Head of caudate nucleus (tissue), 42 donors: ENCODE measurements around the gene CYP27C1.
A peak's percentile ranks its signal among the peaks of the same experiment; 100 is the strongest.
"Not testable (repeated sequence)": the region's sequence is repeated elsewhere in the genome, so short reads cannot be mapped to it uniquely, and the experiment has no call there.

Experiments
- DNase-seq, 42 donors: peaks; one replicate each; pipeline versions ENCODE4 v3.0.0 to v3.0.0-alpha.2; 2020 to 2021; ENCODE audit warnings: mixed read lengths in 7 of 42
- intact Hi-C: fragments of 100-400 bp; cut with DNase I; formaldehyde crosslinking; loops from one replicate; pipeline ENCODE4 v1.15.0; 2022

The CYP27C1 gene, protein sequence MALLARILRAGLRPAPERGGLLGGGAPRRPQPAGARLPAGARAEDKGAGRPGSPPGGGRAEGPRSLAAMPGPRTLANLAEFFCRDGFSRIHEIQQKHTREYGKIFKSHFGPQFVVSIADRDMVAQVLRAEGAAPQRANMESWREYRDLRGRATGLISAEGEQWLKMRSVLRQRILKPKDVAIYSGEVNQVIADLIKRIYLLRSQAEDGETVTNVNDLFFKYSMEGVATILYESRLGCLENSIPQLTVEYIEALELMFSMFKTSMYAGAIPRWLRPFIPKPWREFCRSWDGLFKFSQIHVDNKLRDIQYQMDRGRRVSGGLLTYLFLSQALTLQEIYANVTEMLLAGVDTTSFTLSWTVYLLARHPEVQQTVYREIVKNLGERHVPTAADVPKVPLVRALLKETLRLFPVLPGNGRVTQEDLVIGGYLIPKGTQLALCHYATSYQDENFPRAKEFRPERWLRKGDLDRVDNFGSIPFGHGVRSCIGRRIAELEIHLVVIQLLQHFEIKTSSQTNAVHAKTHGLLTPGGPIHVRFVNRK

DNA sequence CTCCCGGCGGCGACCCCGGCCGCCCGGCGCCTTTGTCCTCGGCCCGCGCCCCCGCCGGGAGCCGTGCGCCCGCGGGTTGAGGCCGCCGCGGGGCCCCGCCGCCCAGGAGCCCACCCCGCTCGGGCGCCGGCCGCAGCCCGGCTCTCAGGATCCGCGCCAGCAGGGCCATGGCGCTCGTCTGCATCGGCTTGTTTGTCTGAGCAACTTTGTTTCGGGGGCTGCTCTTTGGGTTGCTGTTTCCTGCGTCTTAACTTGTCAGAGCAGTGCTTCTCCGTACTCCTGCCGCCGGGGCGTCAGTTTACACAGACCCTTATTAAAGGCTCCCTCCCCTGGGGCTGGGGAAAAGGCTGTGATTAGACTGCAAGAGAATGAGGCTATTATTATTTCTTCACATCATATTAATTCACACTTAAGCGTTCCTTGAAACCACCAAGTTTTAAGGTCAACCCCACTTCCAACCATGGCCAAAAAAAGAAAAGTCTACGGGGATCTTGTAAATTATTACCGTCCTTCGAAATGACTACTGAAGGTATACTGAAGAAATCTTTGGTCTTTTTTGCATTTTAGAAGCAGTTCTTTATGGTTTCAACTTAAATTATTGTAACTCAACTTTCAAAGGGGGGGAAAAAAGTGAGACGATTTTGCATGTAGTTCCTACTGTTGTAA lies at the start of gene CYP27C1:
CYP27C1 (minus strand) TSS at position 198 of the 666 bp plus-strand sequence; CDS start at position 169, 29 bp downstream.
- intact Hi-C loops = no loop called here
- peak in 4 of 42 donors; percentile 16 to 50 (median 22) for DNase-seq

DNA sequence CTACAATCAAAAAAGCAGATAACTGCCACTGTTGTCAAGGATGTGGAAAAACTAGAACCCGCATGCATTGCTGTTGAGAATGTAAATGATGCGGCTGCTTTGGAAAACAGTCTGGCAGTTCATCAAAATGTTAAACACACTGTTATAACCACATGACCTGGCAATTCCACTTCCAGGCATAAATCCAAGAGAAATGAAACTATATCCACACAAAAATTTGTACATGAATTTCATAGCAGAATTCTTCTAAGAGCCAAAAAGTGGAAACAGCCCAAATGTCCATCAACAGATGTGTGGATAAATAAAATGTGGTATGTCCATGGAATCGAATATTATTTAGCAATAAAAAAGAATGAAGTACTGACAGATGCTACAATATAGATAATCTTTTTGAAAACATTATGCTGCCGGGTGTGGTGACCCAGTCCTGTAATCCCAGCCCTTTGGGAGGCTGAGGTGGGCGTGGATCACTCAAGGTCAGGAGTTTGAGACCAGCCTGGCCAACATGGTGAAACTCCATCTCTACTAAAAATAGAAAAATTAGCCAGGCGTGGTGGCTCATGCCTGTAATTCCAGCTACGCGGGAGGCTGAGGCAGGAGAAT lies 41.8 kb upstream of the CYP27C1 start:
- intact Hi-C loops = no loop called here
- DNase-seq = no peak

DNA sequence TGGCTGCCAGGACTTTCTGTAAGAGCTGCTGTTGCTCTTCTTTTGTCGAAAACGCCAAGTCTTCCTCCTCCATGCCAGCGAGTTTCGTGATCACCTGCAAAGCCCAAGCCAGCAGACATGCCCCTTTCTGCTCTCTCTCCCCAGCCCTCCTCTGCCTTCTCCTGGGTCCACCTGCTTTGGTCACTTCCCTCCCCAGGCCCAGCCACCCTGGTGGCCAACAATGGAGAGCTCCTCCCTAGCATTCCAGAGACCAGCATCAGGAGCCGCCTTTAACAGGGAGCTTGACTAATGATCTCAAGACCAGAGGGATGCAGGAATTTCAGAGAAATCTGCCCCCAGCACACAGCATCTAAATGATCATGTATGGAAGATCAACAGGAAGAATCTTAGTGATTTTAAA lies 39.3 kb upstream of the CYP27C1 start:
- intact Hi-C loops = no loop called here
- DNase-seq = no peak

DNA sequence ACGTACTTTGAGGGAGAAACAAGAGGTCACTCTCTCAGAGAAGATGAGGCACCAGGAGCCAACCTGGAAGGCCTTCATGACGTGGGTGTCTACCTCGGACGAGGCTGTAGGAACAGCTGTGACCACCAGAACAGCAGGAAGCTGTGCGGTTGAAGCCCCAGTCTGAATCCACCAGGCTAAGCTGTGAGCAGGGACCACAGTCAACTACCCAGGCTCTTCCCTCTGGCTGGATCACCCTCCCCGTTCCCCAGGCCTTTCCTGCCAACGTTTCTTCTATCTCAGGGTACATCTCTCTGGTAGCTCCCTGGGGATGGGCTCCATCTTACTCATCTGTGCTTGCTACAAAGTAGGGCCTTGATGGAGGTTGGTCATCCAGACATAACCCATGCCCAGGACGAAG lies 36.8 kb upstream of the CYP27C1 start:
- intact Hi-C loops = no loop called here
- no peak for DNase-seq

DNA sequence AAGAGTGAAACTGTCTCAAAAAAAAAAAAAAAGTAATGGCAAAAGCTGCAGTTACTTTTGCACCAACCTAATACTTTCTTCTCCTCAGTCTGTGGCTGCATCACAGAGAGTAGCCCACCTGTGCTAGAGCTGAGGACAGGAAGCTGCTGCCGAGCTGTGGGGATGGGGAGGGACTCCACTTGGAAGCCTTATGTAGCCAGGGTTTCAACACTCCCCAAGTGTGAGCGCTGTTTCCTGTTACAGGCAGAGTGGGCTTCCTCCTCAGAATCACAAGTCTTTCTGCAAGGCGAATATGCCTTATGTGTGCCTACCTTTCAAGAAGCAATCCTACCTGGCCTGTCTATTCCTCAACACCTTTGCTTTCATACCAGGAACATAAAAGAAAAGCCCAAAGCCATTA lies 36.3 kb upstream of the CYP27C1 start:
- no peak for DNase-seq
- intact Hi-C loops = no loop called here

DNA sequence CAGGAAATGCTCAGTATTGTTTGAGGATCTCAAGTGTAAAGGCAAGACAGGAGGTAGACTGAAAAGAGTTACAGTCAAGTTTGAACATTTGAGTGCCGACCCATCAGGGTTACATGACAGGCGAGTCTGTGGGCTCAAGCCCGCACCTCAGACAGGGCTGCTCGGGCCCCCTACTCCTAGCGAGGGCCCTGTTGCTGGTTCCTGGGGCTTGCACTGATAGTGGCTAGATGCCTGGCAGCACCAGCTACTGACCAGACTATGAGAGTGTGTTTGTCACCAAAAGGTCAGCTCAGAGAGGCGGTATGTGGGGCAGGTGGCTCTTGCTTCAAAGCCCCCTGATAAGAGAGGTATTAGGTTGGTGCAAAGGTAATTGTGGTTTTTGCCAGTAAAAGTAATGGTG lies 35.6 kb upstream of the CYP27C1 start:
- intact Hi-C loops = no loop called here
- no peak for DNase-seq

DNA sequence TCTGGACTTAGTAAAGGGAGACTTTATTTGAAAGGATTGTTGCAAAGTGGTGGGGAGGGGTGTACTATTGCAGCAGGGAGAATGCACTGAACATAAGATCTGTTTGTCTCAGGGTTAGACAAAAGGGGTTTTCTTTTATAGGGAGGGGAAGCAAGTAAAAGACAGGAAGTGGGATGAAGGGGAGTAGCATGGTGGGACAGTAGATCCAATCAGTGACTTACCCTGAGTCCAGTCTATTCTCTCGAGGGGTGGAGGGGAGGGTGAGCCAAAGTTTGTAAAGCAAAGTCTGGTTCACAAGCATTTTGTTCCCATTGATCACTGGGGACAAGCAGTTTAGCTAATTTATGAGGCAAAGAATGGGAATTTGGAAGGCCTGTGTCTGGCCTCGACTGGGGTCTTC lies 35.0 kb upstream of the CYP27C1 start:
- intact Hi-C loops = no loop called here
- no peak for DNase-seq

DNA sequence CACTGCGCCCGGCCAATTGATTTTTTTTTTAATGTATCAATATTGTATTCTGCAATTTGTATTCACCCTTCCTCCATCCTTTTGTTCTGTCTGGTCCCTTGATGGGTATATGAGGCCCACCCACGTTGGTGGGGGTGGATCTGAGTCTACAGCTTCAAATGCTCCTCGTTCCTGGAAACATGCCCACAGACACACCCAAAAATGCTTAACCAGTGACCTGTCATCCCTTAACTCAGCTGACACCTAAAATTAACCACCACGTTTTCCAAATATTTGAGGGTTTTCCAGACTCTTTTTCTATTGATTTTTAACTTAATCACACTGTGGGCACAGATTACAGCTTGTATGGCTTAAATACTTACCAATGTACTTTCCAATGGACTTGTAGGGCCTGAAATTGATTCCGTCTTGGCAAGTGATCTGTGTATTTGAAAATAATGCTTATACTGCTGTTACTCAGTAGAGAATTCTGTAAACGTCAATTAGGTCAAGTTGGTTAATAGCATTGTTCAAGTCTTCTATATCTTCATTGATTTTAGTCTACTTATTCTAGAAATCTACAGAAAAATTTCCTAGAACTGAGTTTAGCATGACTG lies 34.4 kb upstream of the CYP27C1 start:
- DNase-seq = no peak
- intact Hi-C loops = no loop called here

DNA sequence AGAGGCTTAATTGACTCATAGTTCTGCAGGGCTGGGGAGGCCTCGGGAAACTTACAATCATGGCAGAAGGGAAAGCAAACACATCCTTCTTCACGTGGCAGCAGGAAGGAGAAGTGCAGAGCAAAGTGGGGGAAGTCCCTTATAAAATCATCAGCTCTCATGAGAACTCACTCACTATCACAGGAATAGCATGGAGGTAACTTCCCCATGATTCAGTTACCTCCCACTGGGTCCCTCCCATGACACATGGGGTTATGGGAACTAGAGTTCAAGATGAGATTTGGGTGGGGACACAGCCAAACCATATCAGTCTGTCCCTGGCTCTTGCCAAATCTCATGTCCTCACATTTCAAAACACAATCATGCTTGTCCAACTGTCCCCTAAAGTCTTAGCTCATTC lies 21.1 kb upstream of the CYP27C1 start:
- intact Hi-C loops, DNase-seq: not testable (repeated sequence)

DNA sequence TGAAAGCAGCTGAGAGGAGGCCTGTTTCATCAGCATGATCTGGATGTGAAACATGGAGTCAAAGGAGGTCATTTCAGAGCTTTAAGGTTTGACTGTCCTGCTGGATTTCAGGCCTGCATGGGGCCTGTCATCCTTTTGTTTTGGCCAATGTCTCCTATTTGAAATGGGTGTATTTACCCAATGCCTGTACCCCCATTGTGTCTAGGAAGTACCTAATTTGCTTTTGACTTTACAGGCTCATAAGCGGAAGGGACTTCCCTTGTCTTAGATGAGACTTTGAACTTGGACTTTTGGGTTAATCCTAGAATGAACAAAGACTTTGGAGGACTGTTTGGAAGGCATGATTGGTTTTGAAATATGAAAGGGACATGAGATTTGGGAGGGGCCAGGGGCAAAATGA lies 19.3 kb upstream of the CYP27C1 start:
- peak in 1 of 42 donors; percentile 4 for DNase-seq
- intact Hi-C loops = no loop called here

DNA sequence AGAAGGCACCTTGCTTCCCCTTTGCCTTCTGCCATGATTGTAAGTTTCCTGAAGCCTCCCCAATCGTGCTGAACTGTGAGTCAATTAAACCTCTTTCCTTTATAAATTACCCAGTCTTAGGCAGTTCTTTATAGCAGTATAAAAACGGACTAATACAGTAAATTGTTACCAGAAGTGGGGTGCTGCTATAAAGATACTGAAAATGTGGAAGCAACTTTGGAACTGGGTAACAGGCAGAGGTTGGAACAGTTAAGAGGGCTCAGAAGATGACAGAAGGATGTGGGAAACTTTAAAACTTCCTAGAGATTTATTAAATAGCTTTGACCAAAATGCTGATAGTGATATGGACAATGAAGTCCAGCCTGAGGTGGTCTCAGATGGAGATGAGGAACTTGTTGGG lies 17.7 kb upstream of the CYP27C1 start:
- intact Hi-C loops, DNase-seq: not testable (repeated sequence)

DNA sequence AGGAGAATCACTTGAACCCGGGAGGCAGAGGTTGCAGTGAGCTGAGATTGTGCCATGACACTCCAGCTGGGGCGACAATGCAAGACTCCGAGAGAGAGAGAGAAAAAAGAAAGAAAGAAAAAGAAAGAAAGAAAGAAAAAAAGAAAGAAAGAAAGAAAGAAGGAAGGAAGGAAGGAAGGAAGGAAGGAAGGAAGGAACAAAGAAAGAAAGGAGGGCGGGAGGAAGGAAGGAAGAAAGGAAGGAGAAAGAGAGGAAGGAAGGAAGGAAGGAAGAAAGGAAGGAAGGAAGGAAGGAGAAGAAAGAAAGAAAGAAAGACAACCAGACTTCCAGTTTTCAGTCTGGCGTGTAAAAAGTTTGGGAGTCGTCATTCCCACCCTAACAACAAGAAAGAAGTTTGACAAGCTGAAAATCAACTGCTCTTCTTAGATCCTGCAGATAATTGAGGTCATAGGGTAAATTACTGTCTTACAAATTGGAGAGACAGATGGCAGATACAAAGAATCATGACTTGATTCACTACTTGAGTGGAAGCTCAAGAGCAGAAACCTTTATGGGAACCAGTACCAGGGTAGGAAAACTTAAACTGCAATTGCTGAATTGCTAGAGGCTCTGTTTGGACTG lies 15.1 kb upstream of the CYP27C1 start:
- intact Hi-C loops = no loop called here
- no peak for DNase-seq

DNA sequence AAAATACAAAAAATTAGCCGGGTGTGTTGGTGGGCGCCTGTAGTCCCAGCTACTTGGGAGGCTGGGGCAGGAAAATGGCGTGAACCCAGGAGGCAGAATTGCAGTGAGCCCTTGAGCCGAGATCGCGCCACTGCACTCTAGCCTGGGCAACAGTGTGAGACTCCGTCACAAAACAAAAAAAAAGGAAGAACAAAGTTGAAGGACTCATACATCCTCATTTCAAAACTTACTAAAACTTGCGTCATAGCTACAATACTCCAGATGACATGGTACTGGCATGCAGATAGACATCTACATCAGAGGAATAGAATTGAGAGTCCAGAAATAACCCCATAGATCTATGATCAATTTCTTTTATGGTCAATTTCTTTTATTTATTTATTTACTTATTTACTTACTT lies 13.6 kb upstream of the CYP27C1 start:
- intact Hi-C loops = no loop called here
- no peak for DNase-seq

DNA sequence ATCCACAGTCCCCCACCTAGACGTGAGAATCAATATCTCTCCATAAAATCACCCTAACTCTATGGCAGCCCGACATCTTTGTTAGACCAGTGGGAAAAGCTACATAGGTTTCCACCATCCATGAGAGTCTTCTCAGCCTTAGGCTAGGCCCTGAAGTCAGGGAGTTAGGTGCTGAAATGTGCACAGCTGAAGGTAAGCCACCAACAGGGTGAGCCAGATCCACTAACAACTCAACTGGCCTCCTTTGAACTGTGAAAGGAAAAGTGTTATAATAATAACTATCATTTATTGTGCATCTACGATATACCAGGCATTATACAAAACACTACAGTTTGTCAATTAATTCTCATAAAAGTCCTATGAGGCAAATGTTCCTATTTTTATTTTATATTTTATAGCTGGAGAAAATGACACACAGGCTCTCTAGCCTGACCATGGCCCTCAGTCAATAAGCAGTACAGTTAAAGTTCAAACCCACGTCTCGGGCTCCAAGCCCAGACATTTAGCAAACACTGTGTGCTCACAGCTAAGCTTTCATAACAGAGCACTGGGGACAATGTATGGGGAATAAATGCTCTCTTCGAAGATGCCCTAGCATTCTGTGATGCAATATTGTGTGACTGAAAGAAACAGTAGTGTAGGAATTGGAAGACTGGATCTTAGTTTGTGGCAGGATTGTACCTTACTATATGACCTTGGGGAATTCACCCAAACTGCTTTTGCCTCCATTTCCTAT lies 11.2 kb upstream of the CYP27C1 start:
- no peak for DNase-seq
- intact Hi-C loops = no loop called here

DNA sequence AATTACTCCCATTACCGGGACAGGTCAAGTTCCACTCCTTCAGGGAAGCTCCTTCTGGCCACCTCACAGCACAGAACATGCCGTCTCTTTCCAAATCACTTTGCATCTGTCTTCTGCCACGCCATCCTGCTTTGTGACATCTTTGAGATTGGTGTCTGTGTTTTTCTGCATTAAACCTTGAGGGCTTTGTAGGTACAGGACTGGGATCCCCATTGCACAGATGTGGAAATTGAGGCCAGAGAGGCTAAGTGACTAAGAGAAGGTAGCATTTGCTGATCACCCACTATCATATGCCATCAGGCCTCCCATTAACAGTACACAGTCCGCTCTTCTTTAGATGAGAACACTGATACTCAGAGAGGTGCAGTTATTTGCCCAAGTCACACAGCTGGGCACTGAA lies 9.5 kb upstream of the CYP27C1 start:
- intact Hi-C loops = no loop called here
- DNase-seq = no peak

DNA sequence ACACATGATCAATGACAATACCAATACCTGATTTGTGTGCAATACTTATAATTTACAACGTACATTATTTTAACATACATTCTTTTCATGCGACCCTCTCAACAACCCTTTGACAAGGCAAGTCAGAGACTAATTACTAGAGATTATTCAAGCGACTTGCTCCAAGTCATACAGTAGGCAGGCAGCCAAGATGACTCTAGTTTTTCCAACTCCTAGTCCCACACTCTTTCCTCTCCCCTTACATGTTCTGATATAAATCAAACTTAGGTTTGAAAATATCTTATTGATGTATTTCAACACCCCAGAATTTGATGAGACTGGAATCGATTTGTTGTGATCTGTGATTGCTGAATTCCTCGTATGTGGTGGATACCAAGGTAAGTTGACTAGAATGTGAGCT lies 8.0 kb upstream of the CYP27C1 start:
- DNase-seq = no peak
- intact Hi-C loops = no loop called here

DNA sequence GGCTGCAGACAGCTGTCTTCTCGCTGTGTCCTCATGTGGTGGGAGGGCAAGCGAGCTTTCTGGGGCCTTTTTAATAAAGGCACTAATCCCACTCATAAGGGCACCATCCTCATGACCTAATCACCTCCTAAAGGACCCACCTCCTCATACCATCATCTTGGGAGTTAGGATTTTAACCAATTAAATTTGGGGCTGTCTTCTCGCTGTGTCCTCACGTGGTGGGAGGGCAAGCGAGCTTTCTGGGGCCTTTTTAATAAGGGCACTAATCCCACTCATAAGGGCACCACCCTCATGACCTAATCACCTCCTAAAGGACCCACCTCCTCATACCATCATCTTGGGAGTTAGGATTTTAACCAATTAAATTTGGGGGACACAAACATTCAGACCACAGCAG lies 7.2 kb upstream of the CYP27C1 start:
- DNase-seq, intact Hi-C loops: not testable (repeated sequence)

DNA sequence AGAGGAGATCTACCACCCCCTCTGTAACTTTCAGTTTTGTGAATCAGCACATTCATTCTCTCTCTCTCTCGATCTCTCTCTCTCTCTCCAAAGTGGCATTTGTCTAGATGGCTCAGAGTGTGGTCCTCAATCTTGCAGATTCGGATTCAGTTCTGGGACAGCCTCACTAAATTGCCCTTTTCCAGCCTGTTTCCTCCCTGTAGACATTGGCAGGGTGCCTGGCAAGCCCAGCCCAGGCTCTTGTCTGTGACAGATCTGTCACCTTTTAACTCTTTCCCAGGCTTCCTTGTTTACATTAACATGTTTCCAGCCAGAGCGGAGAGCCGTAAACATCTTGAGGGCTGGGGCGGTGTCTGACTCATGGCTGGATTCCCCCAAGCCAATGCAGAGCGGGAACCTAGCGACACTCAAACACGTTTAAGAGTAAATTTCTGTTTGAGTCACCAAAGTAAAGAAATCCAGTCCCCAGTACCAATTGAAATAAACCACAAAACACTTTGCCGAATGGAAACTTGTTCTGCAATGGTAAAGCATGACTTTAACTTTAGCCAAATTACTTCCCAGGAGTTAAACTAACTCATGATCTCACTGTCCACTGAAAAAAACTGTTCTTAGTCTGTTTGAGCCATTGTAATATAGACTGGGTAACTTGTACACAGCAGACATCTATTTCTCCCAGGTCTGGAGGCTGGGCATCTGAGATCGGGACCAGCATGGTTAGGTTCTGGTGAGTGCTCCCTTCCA lies 6.6 kb upstream of the CYP27C1 start:
- intact Hi-C loops = no loop called here
- no peak for DNase-seq
